SK-N-SH treated with all-trans-retinoic acid at 6 μM for 48 hours (cell line): ENCODE measurements around the gene STK32A.
A peak's percentile ranks its signal among the peaks of the same experiment; 100 is the strongest.

ENCODE experiments used
- ATAC-seq: fragments of 200-7000 bp; cut with Tn5 transposase; 3 replicates; pipeline ENCODE4 v1.9.1; 2020; ENCODE audit warnings: mild to moderate bottlenecking, moderate library complexity
- BACH2 ChIP-seq: fragments of 250-450 bp; sonication (Bioruptor Pico); IDR thresholded peaks from 2 replicates; pipeline ENCODE4 v1.9.0; 2021; ENCODE audit warnings: mild to moderate bottlenecking, borderline replicate concordance
- CREB5 ChIP-seq: fragments of 250-450 bp; sonication (Bioruptor Pico); IDR thresholded peaks from 2 replicates; pipeline ENCODE4 v1.5.1; 2020; ENCODE audit warnings: low read depth, mild to moderate bottlenecking, moderate library complexity
- CSDC2 ChIP-seq: fragments of 250-450 bp; sonication (Bioruptor Pico); IDR thresholded peaks from 2 replicates; pipeline ENCODE4 v1.5.0; 2020; ENCODE audit warnings: mild to moderate bottlenecking, moderate library complexity
- GLIS3 ChIP-seq: fragments of 250-450 bp; sonication (Bioruptor Pico); IDR thresholded peaks from 2 replicates; pipeline ENCODE4 v1.5.0; 2020; ENCODE audit warnings: mild to moderate bottlenecking, moderate library complexity
- ISL1 ChIP-seq: fragments of 250-450 bp; sonication (Bioruptor Pico); IDR thresholded peaks from 2 replicates; pipeline ENCODE4 v2.1.2; 2022; ENCODE audit warnings: mild to moderate bottlenecking, moderate library complexity
- OSR1 ChIP-seq: fragments of 250-450 bp; sonication (Bioruptor Pico); IDR thresholded peaks from 2 replicates; pipeline ENCODE4 v1.8.0; 2022; ENCODE audit warnings: moderate library complexity, mild to moderate bottlenecking, inconsistent platforms
- PATZ1 ChIP-seq: fragments of 250-450 bp; sonication (Bioruptor Pico); IDR thresholded peaks from 2 replicates; pipeline ENCODE4 v1.8.0; 2020; ENCODE audit warnings: mild to moderate bottlenecking, moderate library complexity, borderline replicate concordance
- POU6F1 ChIP-seq: fragments of 250-450 bp; sonication (Bioruptor Pico); IDR thresholded peaks from 2 replicates; pipeline ENCODE4 v1.8.0; 2021; ENCODE audit warnings: low read depth, mild to moderate bottlenecking, moderate library complexity, borderline replicate concordance
- PPARA ChIP-seq: fragments of 250-450 bp; sonication (Bioruptor Pico); IDR thresholded peaks from 2 replicates; pipeline ENCODE4 v1.5.0; 2020; ENCODE audit warnings: mild to moderate bottlenecking, borderline replicate concordance
- RARB ChIP-seq: fragments of 250-450 bp; sonication (Bioruptor Pico); IDR thresholded peaks from 2 replicates; pipeline ENCODE4 v1.8.0; 2021; ENCODE audit warnings: mild to moderate bottlenecking, moderate library complexity
- SNAI2 ChIP-seq: fragments of 250-450 bp; sonication (Bioruptor Pico); IDR thresholded peaks from 2 replicates; pipeline ENCODE4 v1.5.0; 2020; ENCODE audit warnings: mild to moderate bottlenecking, moderate library complexity
- TOX ChIP-seq: fragments of 250-450 bp; sonication (Bioruptor Pico); IDR thresholded peaks from 2 replicates; pipeline ENCODE4 v1.8.0; 2021; ENCODE audit warnings: mild to moderate bottlenecking, moderate library complexity, borderline replicate concordance
- ZC3H10 ChIP-seq: fragments of 250-450 bp; sonication (Bioruptor Pico); IDR thresholded peaks from 2 replicates; pipeline ENCODE4 v1.5.1; 2021; ENCODE audit warnings: mild to moderate bottlenecking, moderate library complexity
- ZFP3 ChIP-seq: fragments of 250-450 bp; sonication (Bioruptor Pico); IDR thresholded peaks from 2 replicates; pipeline ENCODE4 v1.5.0; 2020; ENCODE audit warnings: mild to moderate bottlenecking, moderate library complexity
- ZFP30 ChIP-seq: fragments of 450-650 bp; formaldehyde crosslinking; IDR thresholded peaks from 2 replicates; pipeline ENCODE4 v1.5.0; 2022; ENCODE audit warnings: mild to moderate bottlenecking, moderate library complexity
- ZNF8 ChIP-seq: fragments of 450-650 bp; formaldehyde crosslinking; IDR thresholded peaks from 2 replicates; pipeline ENCODE4 v1.5.0; 2020; ENCODE audit warnings: mild to moderate bottlenecking, moderate library complexity

Gene STK32A

GRCh38 chr5:147208134-147208533, 26.7 kb upstream of the STK32A start (continued):
- no peak for TF ChIP-seq SNAI2

- peak; percentile 40; the same call in 2 of the 3 replicates for ATAC-seq
- no peak for TF ChIP-seq ZFP3 (CRISPR knock-in tag)
- TF ChIP-seq PPARA = no peak
- no peak for TF ChIP-seq PATZ1 (CRISPR knock-in tag)
- no peak for TF ChIP-seq ZC3H10
- no peak for TF ChIP-seq ISL1 (CRISPR knock-in tag)
These were observed 18.2 kb upstream of the STK32A start for GRCh38 chr5:147216552-147217154.

- ATAC-seq = peak; percentile 48
- no peak for TF ChIP-seq CREB5 (CRISPR knock-in tag)
- TF ChIP-seq ZNF8 (CRISPR knock-in tag) = no peak
- no peak for TF ChIP-seq ISL1 (CRISPR knock-in tag)
- no peak for TF ChIP-seq RARB (CRISPR knock-in tag)
- no peak for TF ChIP-seq ZC3H10
- TF ChIP-seq TOX (CRISPR knock-in tag) = no peak
- no peak for TF ChIP-seq SNAI2
- TF ChIP-seq POU6F1 = no peak
- TF ChIP-seq ZFP30 = no peak
- no peak for TF ChIP-seq ZFP3 (CRISPR knock-in tag)
These were observed 11.5 kb upstream of the STK32A start for GRCh38 chr5:147223343-147223742.

GRCh38 chr5:147223948-147224791, 10.7 kb upstream of the STK32A start:
- TF ChIP-seq ISL1 (CRISPR knock-in tag) (no peak), PPARA (no peak), TOX (CRISPR knock-in tag) (no peak)
- peak; percentile 97 for ATAC-seq

GRCh38 chr5:147225938-147226337, 8.9 kb upstream of the STK32A start:
- TF ChIP-seq SNAI2 (no peak), ZC3H10 (no peak), OSR1 (CRISPR knock-in tag) (no peak), GLIS3 (CRISPR knock-in tag) (no peak)
- no peak for ATAC-seq

- no peak for TF ChIP-seq POU6F1
- TF ChIP-seq SNAI2 = no peak
- TF ChIP-seq ISL1 (CRISPR knock-in tag) = no peak
- no peak for TF ChIP-seq BACH2 (CRISPR knock-in tag)
- TF ChIP-seq CSDC2 (CRISPR knock-in tag) = no peak
- no peak for ATAC-seq
These were observed 8.3 kb upstream of the STK32A start for GRCh38 chr5:147226512-147226911.
